NCI-H82 (cell line): ENCODE measurements around the gene CD74.

Source experiments
- DNase-seq: peaks from one replicate; lab custom pipeline; 2025; lab: John Stamatoyannopoulos, UW

Gene CD74

DNA sequence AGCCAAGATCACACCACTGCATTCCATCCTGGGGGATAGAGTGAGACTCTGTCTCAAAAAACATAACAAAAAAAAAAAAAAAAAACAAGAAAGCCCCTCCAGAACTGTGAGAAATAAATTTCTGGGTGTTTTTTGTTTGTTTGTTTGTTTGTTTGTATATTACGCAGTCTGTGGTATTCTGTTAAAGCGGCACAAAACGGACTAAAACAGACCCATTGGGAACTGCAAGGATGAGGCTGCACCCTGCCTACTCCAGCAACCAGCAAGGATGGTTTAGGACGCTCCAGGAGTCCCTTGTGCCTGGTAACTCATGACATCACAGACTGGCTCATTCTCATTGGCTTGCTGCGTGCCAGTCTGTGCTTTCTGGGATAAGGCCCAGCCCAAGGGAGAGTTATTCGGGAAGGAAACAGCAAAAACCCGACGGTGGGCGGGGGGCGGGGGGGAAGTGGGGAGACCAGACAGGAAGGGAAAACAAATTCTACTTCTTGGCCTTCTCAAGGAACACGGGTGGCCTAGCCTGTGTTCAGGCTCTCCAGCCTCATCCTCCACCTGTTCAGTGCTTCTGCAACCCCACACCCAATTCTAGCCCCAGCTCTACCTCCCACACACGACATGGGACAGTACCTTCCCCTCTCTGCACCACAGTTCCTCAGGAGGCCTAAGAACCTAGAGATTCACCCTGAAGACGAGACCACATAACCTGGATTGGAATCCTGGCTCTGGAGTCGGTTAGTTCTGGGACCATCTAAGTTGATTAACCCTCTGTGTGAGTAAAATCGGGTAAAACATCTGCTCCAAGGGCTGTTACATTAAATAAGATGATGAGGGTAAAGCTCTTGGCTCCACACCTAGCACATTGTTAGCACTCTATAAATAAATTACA lies 2.8 kb downstream of the CD74 start:
- peak; percentile 91 for DNase-seq

DNA sequence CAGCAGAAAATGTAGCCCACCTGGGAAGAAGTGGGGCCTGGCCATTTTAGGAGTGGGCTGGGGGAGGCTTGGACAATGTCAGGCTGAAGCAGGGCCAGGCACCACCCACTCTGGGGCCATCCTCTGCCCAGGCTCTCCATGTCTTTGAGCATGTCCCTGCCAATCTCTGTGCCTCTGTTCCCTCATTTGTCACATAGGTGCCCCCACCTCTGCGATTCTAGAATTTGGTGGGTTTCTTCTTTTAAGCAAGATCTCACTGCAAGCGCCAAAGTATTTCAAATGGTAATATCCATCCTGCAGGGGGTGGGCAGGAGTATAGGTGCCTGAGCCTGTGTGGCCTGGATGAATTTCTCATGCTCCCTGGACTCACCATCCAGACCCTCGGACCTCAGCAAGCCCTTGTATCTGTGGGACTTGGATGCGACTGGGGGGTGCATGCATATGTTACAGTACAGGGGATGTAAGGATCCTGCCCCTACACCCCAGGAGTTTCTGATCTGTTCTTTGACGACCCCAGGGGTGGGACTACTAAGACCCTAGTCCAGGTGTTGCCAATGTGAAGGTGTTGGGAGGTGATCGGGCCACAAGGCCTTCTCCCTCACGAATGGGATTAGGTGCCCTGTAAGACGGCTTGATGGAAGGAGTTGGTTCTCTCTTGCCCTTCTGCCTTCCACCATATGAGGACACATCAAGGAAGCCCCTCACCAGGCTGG lies 4.3 kb downstream of the CD74 start:
- no peak for DNase-seq

DNA sequence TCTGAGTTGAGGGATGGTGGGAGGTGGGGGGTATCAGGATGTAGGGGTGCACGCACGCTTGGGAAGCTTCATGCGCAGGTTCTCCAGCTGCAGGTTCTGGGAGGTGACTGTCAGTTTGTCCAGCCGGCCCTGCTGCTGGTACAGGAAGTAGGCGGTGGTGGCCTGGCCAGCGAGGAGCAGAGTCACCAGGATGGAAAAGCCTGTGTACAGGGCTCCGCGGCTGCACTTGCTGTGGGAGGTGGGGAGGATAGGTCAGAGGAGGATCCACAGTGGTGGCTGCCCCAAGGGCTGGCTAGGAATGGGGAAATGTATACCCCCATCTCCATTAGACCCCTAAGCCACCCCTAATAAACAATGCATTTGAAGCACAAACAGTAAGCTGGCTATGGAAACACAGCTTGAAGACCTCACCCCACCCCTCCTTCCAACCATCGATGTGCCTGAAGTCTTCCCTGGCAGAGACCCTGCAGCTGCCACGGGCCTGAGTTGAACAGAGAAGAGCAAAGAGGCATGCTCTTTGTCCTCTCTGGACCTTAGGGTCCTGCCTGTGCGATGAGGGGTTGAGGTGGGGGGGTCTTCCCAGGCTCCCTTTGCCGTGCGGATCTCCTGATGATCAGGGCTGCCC lies 5.5 kb downstream of the CD74 start:
- no peak for DNase-seq

- no peak for DNase-seq
Measured at GRCh38 chr5:150406723-150407095, 6.0 kb downstream of the CD74 start.

GRCh38 chr5:150406103-150406722 lies 6.5 kb downstream of the CD74 start:
- DNase-seq = no peak

GRCh38 chr5:150404941-150405816 lies 7.5 kb downstream of the CD74 start:
- DNase-seq = peak; percentile 6

GRCh38 chr5:150404535-150404934 lies 8.2 kb downstream of the CD74 start:
- no peak for DNase-seq

DNA sequence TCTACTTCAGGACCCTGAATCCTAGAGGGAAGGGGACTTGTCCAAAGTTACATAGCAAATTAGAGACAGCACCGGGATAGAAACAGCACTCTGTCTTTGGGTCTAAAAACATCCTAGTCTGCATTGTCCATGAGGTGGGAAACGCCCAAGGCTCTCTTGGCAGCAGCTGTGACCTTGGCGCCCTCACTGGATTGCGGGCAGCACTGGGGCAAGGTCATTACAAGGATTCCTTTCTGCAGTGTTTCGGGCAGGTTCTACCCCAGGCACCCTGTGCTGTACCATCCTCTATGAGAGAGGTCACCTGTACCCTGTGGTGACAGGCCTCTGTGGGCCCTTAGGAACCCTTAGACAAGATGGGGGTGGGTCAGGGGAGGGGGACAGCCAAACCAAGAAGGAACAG lies 8.6 kb downstream of the CD74 start:
- DNase-seq = no peak

DNA sequence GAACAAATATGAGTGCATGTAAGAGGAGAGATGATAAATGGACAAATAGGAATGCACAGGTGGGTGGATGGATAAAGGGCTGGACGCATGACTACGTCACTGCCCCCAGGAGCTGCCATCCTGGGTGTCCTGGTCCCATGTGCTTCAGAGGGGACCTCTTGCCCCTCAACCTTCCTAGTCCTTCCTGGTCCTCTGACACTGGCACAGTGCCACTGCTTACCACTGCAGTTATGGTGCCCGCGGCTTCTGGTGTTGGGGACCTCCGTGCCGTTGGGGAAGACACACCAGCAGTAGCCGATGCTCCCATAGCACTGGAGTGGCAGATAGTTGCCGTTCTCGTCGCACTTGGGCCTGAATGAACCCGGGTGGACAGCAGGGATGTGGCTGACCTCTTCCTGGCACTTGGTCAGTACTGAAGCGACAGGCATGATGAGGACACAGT lies 9.8 kb downstream of the CD74 start:
- no peak for DNase-seq

DNA sequence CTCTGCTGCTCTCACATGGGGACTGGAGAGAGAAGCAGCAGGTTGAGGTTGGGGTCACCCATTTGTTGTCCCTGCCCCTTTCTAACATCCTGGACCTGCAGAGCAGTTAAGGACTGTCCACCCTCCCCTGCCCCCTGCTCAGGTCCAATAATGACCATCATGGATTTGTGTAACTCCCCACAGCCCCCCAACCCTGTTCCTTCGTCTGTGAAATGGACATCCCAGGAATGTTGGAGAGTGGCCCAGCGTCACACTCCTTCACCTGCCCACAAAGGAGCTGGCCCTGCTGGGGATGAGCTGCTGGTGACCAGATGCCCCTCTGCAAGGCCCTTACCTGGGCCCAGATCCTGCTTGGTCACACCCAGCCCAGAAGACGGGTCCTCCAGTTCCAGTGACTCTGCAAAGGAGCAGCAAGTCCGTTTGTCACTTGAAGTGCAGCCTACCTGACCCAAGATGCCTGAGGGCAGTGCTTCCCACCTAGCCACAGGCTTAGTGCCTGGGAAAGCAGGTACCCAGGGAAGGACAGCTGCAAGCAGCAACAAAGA lies 10.4 kb downstream of the CD74 start:
- DNase-seq = no peak

- no peak for DNase-seq
Measured at GRCh38 chr5:150401376-150402228, 11.1 kb downstream of the CD74 start.

GRCh38 chr5:150401076-150401375 lies 11.7 kb downstream of the CD74 start:
- no peak for DNase-seq

DNA sequence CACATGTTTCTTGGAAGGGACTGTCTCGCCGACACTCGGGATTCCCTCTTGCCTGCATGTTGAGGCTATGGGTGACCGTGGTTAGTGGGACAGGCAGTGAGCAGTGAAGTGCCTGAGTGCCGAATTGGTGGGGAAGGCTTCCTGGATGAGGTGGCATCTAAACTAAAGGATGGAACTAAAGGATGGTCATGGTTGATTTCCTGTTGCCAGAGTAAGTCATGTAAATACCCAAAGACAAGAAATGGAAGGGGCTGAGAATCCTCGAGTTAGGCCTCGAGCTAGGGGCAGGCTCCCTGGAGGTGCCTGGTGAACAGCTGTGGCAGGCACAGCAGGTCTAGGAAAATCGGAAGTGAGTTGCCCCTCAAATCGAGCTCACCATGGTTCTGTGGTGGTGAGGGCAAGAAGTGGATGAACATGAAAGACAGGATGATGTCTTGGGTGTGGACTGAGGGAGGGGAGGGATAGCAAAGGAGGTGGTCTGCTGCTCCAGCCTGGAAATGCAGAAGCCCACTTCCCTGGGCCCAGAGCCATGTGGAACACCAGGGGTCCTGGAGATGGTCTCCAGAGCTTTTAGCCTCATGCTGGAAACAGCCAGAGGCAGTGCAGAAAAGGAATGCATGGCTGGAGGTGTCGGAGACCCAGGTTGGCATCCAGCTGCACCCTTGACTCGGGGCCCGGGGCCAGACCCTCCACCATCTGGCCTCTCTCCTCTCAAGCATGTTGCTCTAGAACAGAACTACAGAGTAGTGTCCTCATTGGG lies 12.2 kb downstream of the CD74 start:
- DNase-seq = no peak

DNA sequence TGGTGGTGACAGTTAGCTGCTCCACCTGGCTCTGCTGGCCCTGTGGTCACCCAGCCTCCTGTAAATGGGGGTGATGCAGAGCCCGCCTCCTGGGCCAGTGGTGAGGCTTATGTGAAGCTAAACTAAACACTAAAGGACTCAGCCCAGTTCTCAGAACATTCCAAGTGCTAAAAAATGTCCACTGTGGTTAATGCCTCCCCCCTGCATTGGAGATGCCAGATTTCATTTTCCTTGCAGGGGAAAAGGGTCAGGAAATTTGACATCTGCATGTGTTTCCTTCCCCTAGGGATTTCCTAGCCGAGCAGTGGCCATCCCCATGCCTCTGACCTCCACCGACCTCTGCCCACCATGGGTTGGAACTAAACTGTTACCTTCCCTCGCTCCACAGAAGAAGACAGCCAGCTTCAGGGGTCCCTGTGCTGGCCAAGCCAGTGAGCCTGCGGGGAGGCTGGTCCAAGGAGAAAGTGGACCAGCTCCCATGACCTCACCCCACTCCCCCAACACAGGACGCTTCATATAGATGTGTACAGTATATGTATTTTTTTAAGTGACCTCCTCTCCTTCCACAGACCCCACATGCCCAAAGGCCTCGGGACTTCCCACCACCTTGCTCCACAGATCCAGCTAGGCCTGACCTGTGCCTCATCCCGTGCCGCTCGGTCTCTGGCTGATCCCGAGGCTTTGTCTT lies 13.0 kb downstream of the CD74 start:
- DNase-seq = no peak

DNA sequence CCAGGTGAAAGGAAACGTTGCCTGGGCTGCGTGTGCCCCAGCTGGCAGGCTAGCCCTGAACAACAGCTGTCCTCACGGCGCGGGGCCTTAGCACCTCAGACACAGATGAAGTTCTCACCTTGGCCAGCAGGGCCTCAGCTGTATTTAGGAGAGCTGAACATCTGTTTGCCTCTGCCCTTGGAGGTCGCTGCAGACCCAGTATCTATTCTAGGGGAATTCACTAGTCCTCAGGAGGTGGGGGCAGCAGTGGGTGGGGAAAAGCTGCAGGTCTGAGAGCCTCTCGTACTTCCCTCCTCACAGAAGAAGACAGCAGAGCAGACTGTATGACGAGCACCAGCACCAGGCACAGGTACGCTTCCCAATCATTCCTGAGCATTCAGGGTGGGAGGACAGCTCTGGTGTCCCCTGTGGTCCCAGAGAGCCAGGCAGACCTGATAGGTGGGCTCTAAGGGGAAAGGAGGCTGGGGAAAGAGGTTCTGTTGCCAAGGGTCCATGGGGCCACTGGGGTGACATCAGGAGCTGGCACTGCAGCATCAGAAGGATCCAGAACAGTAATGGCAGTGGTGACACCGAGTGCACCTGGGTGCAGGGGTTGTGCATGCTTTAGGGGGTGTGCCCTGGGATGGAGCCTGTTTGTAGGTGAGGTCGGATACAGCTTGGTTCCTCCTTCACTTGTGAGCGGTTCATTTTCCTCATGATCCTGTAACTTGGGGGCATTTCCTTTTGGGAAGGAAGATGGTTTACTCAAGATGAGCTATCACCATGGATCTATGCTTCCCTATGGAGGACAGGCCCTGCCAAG lies 13.8 kb downstream of the CD74 start:
- peak; percentile 11 for DNase-seq

- no peak for DNase-seq
Measured at GRCh38 chr5:150397782-150398721, 14.7 kb downstream of the CD74 start.

- no peak for DNase-seq
Measured at GRCh38 chr5:150397146-150397781, 15.4 kb downstream of the CD74 start.
